HG03442 (cell line): Measurements from ENCODE around the gene SLC35G6.
"Not testable (repeated sequence)": the region's sequence is repeated elsewhere in the genome, so short reads cannot be mapped to it uniquely, and the experiment has no call there.

Experiments
- ATAC-seq: cut with Tn5 transposase; IDR thresholded peaks from one replicate; pipeline ENCODE4 v1.9.1; 2021; ENCODE audit warnings: mild to moderate bottlenecking, moderate library complexity; ENCODE audit not compliant: unreplicated experiment

SLC35G6 gene

DNA sequence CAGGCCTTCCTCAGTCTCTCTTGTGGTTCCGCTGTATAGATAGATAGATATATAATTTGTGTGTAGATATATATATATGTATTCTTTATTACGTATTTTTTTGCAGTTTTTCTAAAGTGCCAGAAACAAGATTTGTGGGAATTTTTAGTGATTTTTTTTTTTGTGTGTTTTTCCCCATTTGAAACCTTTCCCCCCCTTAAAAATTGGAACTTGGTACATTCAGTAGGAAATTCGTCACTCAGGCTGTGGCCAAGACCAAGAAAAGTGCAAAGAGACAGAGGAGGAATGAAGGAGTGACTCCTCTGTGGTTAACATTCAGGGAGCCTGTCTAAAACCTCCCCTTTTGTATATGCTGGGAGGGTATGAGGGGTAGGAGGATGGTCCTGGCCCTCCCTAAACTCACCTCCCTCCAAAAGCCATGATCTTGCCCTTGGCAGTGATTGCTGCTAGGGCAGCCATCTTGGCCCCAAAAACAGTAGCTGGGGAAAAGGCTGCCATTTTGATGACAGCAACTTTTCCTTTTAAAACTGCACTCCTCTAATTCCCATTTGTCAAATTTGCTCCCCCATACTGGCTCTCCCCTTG is 21.2 kb upstream of the SLC35G6 start:
- no peak for ATAC-seq

DNA sequence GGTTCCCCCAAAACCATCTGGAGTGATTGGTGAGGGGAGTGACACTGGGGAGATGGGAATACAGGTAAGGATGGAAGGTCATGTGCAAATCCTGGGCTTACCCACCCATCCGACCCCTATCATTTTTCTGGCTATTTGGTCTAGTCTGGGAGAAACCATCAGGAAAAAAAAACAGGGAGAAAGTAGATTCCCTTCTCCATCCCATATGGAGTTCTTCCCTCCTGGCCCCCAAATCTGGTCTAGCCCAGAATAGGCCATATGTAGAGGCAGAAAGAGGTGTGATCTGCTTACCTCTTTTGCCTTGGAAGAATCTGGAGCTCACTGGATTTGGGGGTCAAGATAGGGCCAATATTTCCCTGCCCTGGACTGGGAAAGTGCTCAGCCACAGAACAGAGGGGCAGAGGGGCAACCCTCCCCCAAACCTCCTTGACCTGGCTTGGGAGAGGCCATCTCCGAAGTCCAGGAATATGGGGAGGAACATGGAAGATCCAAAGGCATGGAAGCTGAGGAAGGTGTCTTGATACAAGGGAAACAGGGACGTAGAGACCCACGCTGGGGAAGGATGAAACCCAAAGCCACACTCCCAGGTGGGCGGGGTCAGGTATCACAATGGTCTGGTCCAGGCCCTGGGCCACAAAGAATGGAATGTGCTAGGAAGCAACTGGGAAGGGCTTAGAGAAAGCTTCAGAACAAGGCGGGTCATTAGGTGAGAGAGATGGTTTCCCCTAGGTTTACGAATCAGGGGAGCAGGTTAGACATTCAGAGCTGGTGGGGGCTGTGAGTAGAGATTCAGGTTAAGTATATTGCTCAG is 20.2 kb upstream of the SLC35G6 start:
- ATAC-seq = no peak

- ATAC-seq = no peak
Observed at GRCh38 chr17:7462474-7463371, 18.5 kb upstream of the SLC35G6 start.

DNA sequence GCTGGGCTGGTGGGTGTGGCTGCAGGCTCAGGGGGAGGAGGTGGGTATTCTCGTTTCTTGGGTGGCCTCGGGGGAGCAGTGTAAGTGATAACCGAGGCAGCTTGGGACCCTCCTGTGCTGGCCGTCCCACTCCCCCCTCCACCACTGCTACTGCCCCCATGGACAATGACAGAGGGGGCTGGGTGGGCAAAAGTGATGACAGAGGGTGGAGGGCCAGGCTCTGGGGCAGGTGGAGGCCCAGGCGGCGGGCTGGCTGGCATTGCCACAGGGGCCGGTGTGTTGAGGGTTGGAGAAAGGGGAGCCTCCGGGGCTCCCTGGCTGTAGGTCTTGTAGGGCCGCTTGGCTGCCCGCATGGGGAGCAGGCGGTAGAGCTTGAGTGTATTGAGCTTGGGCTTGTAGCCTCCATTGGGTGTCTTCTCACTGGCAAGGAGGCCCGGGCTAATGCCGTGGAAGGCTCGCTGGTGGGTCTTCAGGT is 17.8 kb upstream of the SLC35G6 start:
- ATAC-seq = no peak

- ATAC-seq = no peak
Observed at GRCh38 chr17:7464081-7464480, 17.2 kb upstream of the SLC35G6 start.

- no peak for ATAC-seq
Observed at GRCh38 chr17:7465597-7466275, 15.5 kb upstream of the SLC35G6 start.

DNA sequence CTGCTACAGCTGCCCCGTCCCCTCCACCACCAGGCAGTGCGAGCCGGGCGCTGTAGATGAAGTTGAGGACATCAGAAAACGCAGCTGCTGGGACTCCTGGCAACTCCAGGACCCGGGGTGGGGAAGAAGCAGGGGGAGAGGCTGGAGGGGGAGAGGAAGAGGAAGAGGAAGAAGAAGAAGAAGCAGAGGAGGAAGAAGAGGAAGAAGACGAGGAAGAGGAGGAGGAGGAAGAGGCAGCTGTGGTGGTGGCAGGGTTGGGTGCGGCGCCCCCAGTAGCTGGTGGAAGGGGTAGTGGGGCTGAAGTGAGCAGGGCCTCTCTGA is 15.0 kb upstream of the SLC35G6 start:
- no peak for ATAC-seq

DNA sequence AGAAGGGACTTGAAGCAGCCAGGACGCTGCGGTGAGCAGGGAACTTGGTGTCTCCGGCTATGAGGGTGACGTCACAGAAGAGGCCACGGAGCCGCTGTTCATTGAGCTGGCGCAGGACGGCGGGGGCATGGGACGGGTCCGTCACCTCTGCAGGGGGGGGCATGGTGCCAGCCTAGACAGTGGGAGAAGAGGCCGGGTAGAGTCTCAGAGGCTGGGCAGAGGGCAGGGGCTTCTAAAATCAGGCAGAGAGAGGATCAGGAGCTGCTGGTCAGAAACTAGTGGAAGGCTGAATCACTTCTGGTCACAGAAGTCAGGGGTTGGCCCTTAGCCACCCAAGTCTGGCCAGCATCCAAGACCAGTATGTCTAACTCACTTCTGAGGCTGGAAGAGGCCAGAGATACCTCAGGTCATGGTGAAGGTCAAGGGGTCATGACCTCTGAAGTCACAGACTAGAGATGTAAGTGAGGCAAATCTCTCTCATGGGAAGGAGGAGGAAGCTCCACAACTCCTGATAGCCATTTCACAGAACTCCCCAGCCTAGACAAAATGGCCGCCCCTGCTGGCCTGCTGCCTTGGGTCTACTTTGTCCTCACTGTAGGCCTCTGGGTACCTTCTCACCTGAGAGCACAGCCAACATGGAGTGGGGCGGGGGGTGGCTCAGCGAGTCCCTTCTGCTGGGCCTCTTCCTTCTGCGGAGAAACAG is 14.5 kb upstream of the SLC35G6 start:
- no peak for ATAC-seq

DNA sequence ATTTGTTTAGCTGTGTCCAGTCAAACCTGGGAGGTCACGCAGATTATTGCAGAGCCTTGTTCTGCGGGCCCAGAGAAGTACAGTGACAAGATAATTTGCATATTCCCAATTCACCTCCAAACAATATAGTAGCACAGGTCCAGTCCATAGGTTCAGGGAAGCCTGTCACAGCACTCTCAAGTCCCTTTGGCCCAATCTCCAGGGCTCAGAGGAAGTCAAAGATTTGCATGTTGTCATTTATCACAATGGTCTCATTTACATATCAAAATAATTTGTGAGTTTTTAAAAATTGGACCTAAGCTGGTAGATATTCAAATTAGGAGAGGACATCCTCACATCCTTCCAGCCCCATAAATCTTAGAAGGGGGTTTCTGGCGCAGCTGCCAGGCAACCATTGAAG is 13.7 kb upstream of the SLC35G6 start:
- no peak for ATAC-seq

- no peak for ATAC-seq
Observed at GRCh38 chr17:7468290-7468689, 13.0 kb upstream of the SLC35G6 start.

DNA sequence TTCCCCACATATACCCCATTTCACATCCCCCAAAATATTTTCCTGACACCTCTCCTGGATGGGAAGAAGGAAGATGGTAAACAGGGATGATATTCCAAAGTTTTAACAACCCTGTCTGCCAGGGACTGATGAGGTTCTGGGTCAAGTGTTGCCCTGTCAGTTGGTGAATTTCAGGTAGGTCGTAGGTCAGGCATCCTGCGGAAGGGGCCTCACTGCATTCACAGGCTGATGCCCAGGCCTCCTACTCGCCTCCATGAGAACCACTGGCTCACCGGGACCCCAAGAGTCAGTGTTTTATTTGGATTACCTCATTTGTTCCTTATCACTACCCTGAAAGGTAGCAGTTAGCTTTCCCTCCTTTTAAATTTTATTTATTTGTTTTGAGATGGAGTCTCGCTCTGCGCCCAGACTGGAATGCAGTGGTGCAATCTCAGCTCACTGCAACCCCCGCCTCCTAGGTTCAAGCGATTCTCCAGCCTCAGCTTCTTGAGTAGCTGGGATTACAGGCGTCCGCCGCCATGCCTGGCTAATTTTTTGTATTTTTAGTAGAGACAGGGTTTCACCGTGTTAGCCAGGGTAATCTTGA is 12.3 kb upstream of the SLC35G6 start:
- no peak for ATAC-seq

DNA sequence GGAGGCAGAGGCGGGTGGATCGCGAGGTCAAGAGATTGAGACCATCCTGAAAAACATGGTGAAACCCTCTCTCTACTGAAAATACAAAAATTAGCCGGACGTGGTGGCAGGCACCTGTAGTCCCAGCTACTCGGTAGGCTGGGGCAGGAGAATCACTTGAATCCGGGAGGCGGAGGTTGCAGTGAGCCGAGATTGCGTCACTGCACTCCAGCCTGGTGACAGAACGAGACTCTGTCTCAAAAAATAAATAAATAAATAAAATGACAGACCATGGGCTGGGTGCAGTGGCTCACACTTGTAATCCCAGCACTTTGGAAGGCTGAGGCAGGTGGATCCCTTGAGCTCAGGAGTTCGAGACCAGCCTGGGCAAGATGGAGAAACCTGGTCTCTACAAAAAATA is 11.4 kb upstream of the SLC35G6 start:
- not testable (repeated sequence) for ATAC-seq

DNA sequence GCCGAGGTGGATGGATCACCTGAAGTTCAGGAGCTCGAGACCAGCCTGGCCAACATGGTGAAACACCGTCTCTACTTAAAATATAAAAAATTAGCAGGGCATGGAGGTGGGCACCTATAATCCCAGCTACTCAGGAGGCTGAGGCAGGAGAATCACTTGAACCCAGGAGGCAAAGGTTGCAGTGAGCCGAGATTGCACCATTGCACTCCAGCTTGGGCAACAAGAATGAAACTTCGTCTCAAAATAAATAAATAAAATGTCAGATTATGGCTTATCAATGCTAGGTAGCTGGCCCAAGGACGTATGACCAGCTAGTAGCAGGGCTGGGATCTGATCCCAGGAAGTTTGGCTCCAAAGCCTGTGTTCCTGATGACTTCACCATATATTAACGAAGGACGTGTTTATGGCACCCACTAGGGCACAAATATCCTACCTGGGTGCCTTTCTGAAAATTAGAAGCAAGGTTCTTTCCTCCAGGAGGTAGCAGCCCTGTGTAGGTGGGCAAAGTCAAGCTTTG is 10.7 kb upstream of the SLC35G6 start:
- ATAC-seq = not testable (repeated sequence)

GRCh38 chr17:7471729-7472128 is 9.5 kb upstream of the SLC35G6 start:
- ATAC-seq = no peak

DNA sequence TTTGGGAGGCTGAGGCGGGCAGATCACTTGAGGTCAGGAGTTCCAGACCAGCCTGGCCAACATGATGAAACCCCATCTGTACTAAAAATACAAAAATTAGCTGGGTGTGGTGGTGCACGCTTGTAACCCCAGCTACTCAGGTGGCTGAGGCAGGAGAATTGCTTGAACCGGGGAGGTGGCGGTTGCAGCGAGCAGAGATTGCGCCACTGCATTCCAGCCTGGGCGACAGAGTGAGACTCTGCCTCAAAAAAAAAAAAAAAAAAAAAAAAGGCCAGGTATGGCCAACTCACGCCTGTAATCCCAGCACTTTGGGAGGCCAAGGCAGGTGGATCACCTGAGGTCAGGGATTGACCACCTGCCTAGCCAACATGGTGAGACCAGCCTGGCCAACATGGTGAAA is 6.5 kb upstream of the SLC35G6 start:
- not testable (repeated sequence) for ATAC-seq

DNA sequence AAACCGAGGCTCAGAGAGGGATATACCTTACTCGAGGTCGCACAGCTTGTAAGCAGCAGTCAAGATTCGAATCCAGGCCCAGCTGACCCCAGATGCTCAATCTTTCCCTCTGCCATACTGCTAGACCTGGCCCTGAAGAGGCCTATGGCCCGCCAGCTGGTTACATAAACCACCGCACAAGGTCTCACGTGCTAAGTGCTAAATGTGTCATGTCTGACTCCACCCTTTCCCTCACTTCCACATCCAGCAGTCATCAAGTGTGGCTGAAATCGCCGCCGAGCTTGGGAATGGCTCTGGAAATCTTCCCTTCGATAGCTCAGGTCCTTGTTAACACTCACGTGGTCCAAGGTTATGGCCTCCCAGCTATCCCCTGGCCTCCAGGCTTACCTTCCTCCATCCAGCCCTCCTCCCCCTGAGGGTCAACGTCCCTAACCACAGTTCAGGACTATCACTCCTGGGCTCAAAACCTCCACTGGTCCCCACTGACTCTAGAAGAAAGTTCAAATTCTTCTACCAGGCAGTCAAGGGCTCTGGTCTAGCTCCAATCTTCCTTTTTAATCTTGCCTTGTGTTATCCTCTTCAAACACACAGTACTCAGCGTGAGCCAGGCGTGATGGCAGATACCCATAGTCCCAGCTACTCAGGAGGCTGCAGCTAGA is 5.4 kb upstream of the SLC35G6 start:
- ATAC-seq = no peak

DNA sequence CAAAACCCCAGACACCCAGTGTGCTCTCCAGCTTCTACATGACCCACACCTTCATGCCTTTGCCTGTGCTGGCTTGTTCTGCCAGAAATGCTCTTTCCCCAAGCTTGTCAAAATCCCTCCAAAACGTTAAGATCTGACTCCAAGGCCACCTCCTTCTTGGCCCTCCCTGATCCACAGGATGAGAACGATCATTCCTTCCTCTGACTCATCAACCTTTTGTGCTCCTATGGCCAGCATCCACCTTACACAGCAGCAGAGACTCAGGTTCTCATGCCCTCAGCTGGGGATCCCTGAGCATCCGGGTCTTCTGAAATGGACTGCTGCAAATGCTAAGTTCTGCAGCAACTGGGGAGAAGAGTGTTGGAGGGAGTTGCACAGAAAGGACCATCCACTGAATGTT is 4.8 kb upstream of the SLC35G6 start:
- ATAC-seq = no peak

DNA sequence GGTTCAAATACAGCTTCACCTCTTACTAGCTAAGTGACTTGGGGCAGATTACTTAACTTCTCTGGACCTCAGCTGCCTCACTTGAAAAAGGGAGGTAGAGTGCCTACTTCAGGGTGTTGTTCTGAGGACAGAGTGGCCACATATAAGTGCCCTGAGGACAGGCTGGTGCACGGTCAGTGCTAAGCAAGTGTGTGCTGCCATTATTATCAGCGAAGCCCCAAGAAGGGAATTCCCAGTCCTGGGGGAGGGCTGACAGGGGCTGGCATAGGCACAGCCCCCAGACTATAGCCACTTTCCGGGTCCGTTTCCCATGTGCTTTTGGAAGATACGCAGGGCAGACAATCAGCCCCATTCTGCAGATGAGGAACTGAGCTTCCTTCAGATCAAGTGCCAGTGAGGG is 4.3 kb upstream of the SLC35G6 start:
- ATAC-seq = no peak
